GM19043 (cell line): ENCODE measurements around the gene USP4.

Experiments
- ATAC-seq: cut with Tn5 transposase; IDR thresholded peaks from one replicate; pipeline ENCODE4 v1.9.1; 2021; ENCODE audit warnings: low read depth; ENCODE audit not compliant: unreplicated experiment

USP4 gene

DNA sequence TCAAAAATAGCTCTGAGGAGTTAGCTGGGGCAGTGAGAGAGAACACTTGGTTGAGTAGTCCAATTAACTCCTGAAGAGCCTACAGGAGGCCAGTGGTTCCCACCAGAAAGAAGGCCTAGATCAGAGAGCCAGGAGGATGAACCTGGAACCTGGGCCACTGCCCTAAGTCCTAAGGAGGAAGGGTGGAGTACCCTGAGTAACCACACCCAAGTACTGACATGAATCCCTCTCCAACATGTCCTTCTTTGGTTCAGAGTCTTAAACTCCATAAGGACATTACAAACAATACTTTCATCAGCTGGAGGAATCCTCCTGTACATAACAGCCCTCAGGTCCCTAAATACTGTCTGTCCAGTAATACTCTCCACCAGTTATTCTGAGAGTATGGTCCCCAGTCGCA lies 37.2 kb downstream of the USP4 start:
- ATAC-seq: no peak

DNA sequence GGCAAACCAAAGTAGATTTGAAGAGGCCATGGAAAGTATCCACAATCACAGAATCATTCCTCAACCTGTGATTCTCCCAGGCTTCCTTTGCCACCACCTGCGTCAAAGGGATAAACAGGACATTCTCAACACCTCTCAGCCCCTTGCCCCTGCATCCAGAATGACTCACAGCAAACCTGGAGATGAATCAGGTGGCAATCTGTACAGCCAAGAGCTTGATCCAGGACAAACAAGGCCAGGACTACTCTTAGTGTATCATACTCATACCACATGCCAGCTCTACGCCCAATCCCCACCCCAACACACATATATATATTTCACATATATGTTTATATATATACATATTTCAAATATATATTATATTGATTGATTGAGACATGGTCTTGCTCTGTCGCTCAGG lies 39.3 kb downstream of the USP4 start:
- no peak for ATAC-seq

GRCh38 chr3:49298511-49298910 lies 41.3 kb downstream of the USP4 start:
- no peak for ATAC-seq

GRCh38 chr3:49296781-49297411 lies 43.0 kb downstream of the USP4 start:
- no peak for ATAC-seq

DNA sequence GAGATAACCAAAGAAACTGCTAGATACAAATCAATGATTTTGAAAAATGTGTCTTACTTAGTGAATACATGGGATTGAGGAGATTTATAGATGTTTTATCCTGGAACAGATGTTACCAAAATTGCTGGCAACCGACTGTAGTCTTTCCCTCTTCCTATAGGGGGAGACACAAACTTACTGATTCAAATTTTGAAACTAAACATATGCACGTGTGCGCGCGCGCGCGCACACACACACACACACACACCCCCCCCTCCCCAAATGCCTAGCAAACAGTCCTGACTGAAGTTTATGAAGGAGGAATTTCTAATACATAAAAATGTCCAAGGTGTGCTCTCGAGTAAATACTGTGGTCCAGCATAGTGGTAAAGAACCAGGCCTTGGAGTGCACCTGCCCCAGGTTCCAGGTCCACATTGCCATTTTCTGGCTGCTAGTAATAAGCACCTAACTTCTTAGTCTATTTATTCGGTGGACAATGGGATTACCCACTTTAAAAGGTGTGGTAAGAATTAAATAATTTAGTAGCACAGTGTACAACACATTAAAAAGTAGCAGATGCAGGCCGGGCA lies 44.3 kb downstream of the USP4 start:
- ATAC-seq: no peak

- no peak for ATAC-seq
These were observed 45.5 kb downstream of the USP4 start for GRCh38 chr3:49294343-49294742.

- ATAC-seq: no peak
These were observed 55.9 kb downstream of the USP4 start for GRCh38 chr3:49283997-49284396.

DNA sequence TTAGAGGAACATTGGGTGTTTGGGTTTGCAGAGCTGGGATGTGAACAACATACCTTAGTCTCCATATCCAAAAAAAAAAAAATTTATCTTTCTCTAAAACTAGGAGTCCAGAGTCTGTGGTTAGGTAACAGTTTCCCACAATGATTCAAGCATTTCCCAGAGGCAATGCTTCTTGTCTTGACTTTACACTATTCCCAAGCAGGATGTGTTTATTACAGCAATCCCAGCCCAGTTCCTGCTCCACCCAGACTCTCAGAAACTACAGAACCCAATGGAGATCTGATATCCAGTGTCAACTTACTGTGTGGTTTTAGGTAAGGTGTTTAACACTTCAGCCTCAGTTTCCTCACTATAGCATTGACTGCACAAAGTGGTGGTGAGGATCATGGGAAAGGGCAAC lies 60.5 kb downstream of the USP4 start:
- ATAC-seq: no peak

DNA sequence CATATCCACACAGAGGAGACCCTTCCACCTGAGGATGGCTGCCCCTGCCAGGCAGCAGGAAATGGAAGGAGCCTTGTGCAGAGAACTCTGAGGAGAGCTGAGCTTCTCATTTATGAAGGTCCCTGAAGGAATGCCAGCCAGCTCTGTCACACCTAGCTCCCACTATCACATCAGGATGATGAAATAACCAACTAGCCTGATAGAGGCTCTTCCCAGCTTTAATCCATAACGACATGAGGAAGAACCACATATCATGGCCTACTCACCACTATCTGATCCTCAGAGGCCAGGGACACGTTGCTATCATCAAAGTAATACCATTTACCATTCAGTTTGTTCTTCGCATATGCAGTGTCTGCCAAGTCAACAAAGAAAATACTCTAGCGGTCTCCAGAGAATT lies 61.3 kb downstream of the USP4 start:
- no peak for ATAC-seq

DNA sequence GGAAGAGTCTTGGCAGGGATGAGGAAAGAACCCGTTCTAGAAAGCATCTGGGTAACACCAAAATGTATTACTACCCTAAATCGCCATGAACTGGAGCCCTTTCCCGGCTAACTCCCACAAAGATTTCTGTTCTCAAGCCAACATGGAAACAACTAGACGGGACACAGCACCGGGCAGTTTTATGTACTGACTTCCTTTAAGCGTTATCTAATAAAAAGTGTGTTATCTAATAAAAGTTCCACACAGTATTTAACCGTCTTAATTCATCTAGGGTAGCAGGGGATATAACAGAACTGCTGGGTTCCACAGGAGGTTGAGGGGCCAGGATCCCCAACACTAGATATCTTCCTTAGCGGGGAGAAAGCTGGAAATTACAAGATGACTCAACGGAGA lies 62.5 kb downstream of the USP4 start:
- no peak for ATAC-seq

- ATAC-seq: peak; percentile 66
These were observed 63.1 kb downstream of the USP4 start, which contains the start of gene C3orf62 for GRCh38 chr3:49276475-49277382. Gene C3orf62 (minus strand): TSS chr3:49277232. CDS start chr3:49276872, 360 bp downstream.

DNA sequence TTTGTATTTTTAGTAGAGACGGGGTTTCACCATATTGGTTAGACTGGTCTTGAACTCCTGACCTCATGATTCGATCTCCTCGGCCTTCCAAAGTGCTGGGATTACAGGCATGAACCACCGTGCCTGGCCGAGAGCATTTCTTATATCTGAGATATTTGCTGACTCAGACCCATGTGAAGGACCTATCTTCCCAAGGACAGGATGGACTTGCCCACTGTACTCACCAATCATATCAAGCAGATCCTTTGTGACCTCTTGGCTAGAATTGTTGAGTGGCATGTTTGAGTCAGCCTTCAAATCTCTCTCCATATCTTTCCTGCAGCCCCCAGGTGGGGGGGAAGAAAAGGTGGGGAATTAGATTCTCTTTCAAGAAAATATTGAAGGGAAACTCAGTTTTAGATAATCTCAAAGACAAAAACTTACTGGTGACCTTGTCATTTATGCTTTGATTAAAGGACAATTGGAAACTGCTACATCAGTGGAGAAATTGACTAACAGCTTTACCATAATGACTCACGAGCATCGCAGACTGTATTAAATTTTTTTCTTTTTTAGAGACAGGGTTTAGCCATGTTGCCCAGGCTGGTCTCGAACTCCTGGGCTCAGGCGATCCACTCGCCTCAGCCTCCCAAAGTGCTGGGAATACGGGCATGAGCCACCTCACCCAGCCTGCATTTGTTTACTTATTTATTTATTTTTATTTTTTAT lies 65.9 kb downstream of the USP4 start:
- ATAC-seq: no peak

GRCh38 chr3:49271047-49271446 lies 68.8 kb downstream of the USP4 start:
- no peak for ATAC-seq

- ATAC-seq: no peak
These were observed 69.7 kb downstream of the USP4 start for GRCh38 chr3:49270156-49270500.

- ATAC-seq: no peak
These were observed 70.3 kb downstream of the USP4 start for GRCh38 chr3:49269443-49270155.

- ATAC-seq: no peak
These were observed 73.3 kb downstream of the USP4 start for GRCh38 chr3:49266410-49267095.

DNA sequence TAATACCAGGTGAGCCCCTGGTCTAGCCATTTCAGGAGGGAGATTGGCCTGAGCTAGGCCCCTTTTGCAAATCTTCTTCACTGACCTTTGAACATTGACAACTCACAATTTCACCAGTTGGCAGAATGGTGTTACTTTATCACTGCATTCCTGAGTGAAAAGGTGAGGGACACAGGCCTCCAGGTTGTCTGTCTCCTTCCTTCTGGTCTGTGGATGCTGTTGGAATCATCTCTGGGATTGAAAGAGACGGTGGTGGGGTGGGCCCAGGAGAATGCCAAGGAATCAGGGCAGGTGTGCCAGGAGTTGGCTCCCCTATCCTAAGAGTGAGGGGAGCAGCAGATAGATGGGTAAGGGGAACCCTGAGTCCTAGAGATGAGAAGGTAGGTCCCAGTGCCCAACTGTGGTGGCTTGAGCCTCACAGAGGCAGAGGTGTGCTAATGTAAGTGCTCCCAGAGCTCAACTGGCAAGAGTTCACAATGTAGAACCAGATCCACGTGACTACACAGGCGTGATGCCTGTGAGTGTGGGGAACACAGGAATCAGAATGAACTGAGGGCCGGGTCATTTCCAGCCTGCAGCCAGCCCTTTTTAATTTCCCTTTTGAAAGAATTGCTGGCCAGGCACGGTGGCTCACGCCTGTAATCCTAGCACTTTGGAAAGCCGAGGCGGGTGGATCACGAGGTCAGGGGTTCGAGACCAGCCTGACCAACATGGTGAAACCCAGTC lies 74.0 kb downstream of the USP4 start:
- no peak for ATAC-seq

GRCh38 chr3:49263159-49263889 lies 76.5 kb downstream of the USP4 start:
- no peak for ATAC-seq
